HG02884 (cell line): Measurements from ENCODE around the gene KCNT2.

Experiments
- ATAC-seq: cut with Tn5 transposase; IDR thresholded peaks from one replicate; pipeline ENCODE4 v1.9.1; 2021; ENCODE audit warnings: mild to moderate bottlenecking, moderate library complexity; ENCODE audit not compliant: unreplicated experiment

The KCNT2 gene

GRCh38 chr1:196450143-196451095 is 157.8 kb downstream of the KCNT2 start:
- no peak for ATAC-seq

GRCh38 chr1:196449460-196449859 is 158.8 kb downstream of the KCNT2 start:
- ATAC-seq: no peak

GRCh38 chr1:196445775-196446174 is 162.5 kb downstream of the KCNT2 start:
- no peak for ATAC-seq

GRCh38 chr1:196444634-196445033 is 163.6 kb downstream of the KCNT2 start:
- ATAC-seq: no peak

- no peak for ATAC-seq
These were observed 165.9 kb downstream of the KCNT2 start for GRCh38 chr1:196442366-196442765.

GRCh38 chr1:196440711-196441110 is 167.5 kb downstream of the KCNT2 start:
- ATAC-seq: no peak

GRCh38 chr1:196438329-196438728 is 169.9 kb downstream of the KCNT2 start:
- no peak for ATAC-seq

GRCh38 chr1:196437671-196438070 is 170.6 kb downstream of the KCNT2 start:
- no peak for ATAC-seq

- ATAC-seq: no peak
These were observed 175.2 kb downstream of the KCNT2 start for GRCh38 chr1:196433000-196433399.

GRCh38 chr1:196427976-196428734 is 180.1 kb downstream of the KCNT2 start:
- ATAC-seq: no peak

GRCh38 chr1:196425513-196425912 is 182.7 kb downstream of the KCNT2 start:
- ATAC-seq: no peak

GRCh38 chr1:196423612-196424011 is 184.6 kb downstream of the KCNT2 start:
- no peak for ATAC-seq

GRCh38 chr1:196418772-196419171 is 189.5 kb downstream of the KCNT2 start:
- ATAC-seq: no peak

GRCh38 chr1:196415978-196416377 is 192.3 kb downstream of the KCNT2 start:
- no peak for ATAC-seq

- no peak for ATAC-seq
These were observed 195.9 kb downstream of the KCNT2 start for GRCh38 chr1:196412326-196412725.

- no peak for ATAC-seq
These were observed 197.5 kb downstream of the KCNT2 start for GRCh38 chr1:196410768-196411167.

GRCh38 chr1:196409586-196409985 is 198.7 kb downstream of the KCNT2 start:
- ATAC-seq: no peak

GRCh38 chr1:196407358-196408051 is 200.7 kb downstream of the KCNT2 start:
- ATAC-seq: no peak

GRCh38 chr1:196405839-196406238 is 202.4 kb downstream of the KCNT2 start:
- no peak for ATAC-seq

- ATAC-seq: no peak
These were observed 204.2 kb downstream of the KCNT2 start for GRCh38 chr1:196403803-196404690.
